ENCODE data around the gene NR4A2.

Gene NR4A2

GRCh38 chr2:156332534-156333273 is at the start of gene NR4A2:
TSS of gene NR4A2 (minus strand) at chr2:156332721. CDS start at chr2:156330186, 2,535 bp downstream.
- peak in 12 of 14 donors; percentile 64 to 95 (median 76) for DNase-seq

- DNase-seq: no peak
These were observed 47.7 kb upstream of the NR4A2 start for GRCh38 chr2:156380117-156380645.

- no peak for DNase-seq
These were observed 47.2 kb upstream of the NR4A2 start for GRCh38 chr2:156379714-156380113.

GRCh38 chr2:156379071-156379470 is 46.5 kb upstream of the NR4A2 start:
- DNase-seq: no peak

GRCh38 chr2:156366753-156367152 is 34.2 kb upstream of the NR4A2 start:
- DNase-seq: no peak

- no peak for DNase-seq
These were observed 30.6 kb upstream of the NR4A2 start for GRCh38 chr2:156363141-156363540.

GRCh38 chr2:156356014-156356754 is 23.7 kb upstream of the NR4A2 start:
- DNase-seq: no peak

GRCh38 chr2:156352911-156353310 is 20.4 kb upstream of the NR4A2 start:
- no peak for DNase-seq

- DNase-seq: no peak
These were observed 18.0 kb upstream of the NR4A2 start for GRCh38 chr2:156350374-156351142.

- no peak for DNase-seq
These were observed 17.1 kb upstream of the NR4A2 start for GRCh38 chr2:156349605-156350004.

GRCh38 chr2:156349161-156349560 is 16.6 kb upstream of the NR4A2 start:
- no peak for DNase-seq

- no peak for DNase-seq
These were observed 14.9 kb upstream of the NR4A2 start for GRCh38 chr2:156347431-156347830.

GRCh38 chr2:156346731-156347130 is 14.2 kb upstream of the NR4A2 start:
- no peak for DNase-seq

- DNase-seq: no peak
These were observed 13.1 kb upstream of the NR4A2 start for GRCh38 chr2:156345582-156345981.

GRCh38 chr2:156343940-156344301 is 11.4 kb upstream of the NR4A2 start:
- DNase-seq: no peak

GRCh38 chr2:156343096-156343939 is 10.8 kb upstream of the NR4A2 start:
- peak in 1 of 14 donors; percentile 58 for DNase-seq

GRCh38 chr2:156342254-156343095 is 10.0 kb upstream of the NR4A2 start:
- DNase-seq: peak; percentile 46 to 94 (median 89)

GRCh38 chr2:156341452-156342253 is 9.1 kb upstream of the NR4A2 start:
- peak in 13 of 14 donors; percentile 55 to 93 (median 85) for DNase-seq

- peak in 1 of 14 donors; percentile 38 for DNase-seq
These were observed 8.4 kb upstream of the NR4A2 start for GRCh38 chr2:156340804-156341451.
